Effector memory CD4-positive, alpha-beta T cell (primary cell): ENCODE measurements around the gene MDFIC.

Experiments
- DNase-seq, 3 donors: peaks; one replicate each; pipeline ENCODE4 v3.0.0-alpha.2; 2020
- H3K27ac ChIP-seq: 2 replicates; pipeline ENCODE4 v1.7.0; 2013; ENCODE audit warnings: mild to moderate bottlenecking, low read length, moderate library complexity; ENCODE audit not compliant: insufficient read depth, poor library complexity, severe bottlenecking
- H3K27me3 ChIP-seq: replicated peaks from 2 replicates; pipeline ENCODE4 v1.7.0; 2013; ENCODE audit warnings: mild to moderate bottlenecking, low read length; ENCODE audit not compliant: insufficient read depth, control insufficient read depth, poor library complexity, severe bottlenecking
- H3K36me3 ChIP-seq: 2 replicates; pipeline ENCODE4 v1.7.0; 2013; ENCODE audit warnings: mild to moderate bottlenecking, low read length, moderate library complexity; ENCODE audit not compliant: control insufficient read depth, insufficient read depth
- H3K4me1 ChIP-seq: 2 replicates; pipeline ENCODE4 v1.7.0; 2013; ENCODE audit warnings: low read length, mild to moderate bottlenecking; ENCODE audit not compliant: control insufficient read depth, insufficient read depth, poor library complexity, severe bottlenecking
- H3K4me3 ChIP-seq: 2 replicates; pipeline ENCODE4 v1.7.0; 2013; ENCODE audit warnings: low read length, low read depth, mild to moderate bottlenecking; ENCODE audit not compliant: insufficient read depth, poor library complexity, severe bottlenecking
- H3K9me3 ChIP-seq: 2 replicates; pipeline ENCODE4 v1.7.0; 2013; ENCODE audit warnings: mild to moderate bottlenecking, low read length, moderate library complexity; ENCODE audit not compliant: control insufficient read depth

The MDFIC gene

DNA sequence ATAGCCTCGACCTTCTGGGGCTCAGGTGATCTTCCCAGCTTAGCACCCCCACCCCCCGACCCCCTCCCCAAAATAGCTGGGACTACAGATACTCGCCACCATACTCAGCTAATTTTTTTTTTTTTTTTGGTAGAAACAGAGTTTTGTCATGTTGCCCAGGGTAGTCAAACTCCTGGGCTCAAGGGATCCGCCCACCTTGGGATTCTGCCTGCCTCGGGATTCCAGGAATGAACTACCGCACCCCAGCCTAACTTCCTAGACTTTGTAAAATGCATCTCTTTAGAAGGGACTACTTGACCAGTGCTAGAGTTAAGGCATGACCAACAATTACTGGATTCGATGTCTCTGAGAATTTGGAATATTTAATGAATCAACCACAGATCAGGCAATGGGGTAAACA is 85.9 kb downstream of the MDFIC start:
- DNase-seq, result no peak
- Histone ChIP-seq H3K9me3 (no peaks in the 10 kb centered on the region), H3K27ac (peak overlapping the region; percentile 56), H3K4me1 (peaks cover 54% of the 10 kb centered on the region), H3K36me3 (no peaks in the 10 kb centered on the region), H3K27me3 (no peaks in the 10 kb centered on the region), H3K4me3 (no peak overlapping the region)

DNA sequence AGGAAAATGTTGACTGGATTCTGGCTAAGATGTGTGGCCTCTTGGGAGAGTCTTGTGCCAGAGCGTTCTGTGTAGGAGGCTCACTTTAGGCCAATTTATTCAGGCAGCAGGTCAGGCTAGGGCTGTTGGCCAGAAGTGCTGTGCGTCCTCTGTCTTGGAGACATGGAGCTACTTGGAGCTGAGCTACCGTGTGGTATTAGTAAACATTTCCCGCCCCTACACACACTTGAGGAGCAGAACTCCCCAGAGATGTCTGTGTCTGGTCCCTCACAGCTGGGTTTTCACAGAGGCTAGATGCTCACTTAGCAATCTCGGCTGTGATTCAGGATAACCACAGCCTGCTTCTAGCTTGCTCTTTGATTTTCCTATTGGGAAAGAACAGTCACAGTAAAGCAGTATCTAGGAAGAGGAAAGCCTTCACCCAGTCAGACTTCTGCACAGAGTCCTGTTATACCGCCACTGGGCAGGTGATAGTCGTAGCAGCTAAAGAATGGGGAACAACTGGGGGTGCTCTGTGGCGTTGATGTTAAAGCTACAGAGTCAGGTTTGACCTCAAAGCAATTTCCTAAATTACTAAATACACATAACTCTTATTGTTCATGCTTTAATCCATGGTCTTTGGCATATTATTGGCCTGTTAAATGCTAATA is 86.7 kb downstream of the MDFIC start:
- no peak for DNase-seq
- Histone ChIP-seq H3K9me3 (no peaks in the 10 kb centered on the region), H3K27ac (peak overlapping the region; percentile 56), H3K36me3 (no peaks in the 10 kb centered on the region), H3K4me3 (peak overlapping the region; percentile 35), H3K4me1 (peaks cover 54% of the 10 kb centered on the region), H3K27me3 (no peaks in the 10 kb centered on the region)

DNA sequence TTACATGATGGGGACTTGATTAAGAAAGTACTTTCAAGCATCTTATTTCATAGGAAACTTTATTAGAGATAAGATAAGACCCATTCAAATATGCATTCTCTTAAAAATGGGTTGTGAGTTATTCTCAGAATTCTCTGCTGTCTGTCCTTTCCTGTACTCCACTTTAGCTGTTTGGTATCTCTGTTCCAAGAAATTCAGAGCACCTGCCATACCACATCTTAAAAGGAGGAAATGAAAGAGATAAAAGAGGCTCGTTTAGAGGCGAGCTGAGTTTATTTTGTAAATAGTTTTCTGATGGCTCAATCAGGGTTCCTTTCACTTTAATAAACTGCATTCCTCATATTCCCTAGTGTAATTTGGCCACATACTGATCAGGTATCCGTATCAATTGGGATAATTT is 87.2 kb downstream of the MDFIC start:
- Histone ChIP-seq H3K27ac (peak overlapping the region; percentile 56), H3K4me3 (peak overlapping the region; percentile 35)
- DNase-seq, result no peak

GRCh38 chr7:115009736-115010440 is 88.0 kb downstream of the MDFIC start:
- no peaks in the 10 kb centered on the region for H3K9me3 ChIP-seq
- no peak for DNase-seq
- H3K4me1 ChIP-seq, result peaks cover 54% of the 10 kb centered on the region
- peak overlapping the region; percentile 56 for H3K27ac ChIP-seq
- no peaks in the 10 kb centered on the region for H3K36me3 ChIP-seq
- peak overlapping the region; percentile 35 for H3K4me3 ChIP-seq
- H3K27me3 ChIP-seq, result no peaks in the 10 kb centered on the region

More for the DNA sequence above, 87.2 kb downstream of the MDFIC start:
- H3K36me3 ChIP-seq, result no peaks in the 10 kb centered on the region
- H3K27me3 ChIP-seq, result no peaks in the 10 kb centered on the region
- no peaks in the 10 kb centered on the region for H3K9me3 ChIP-seq
- peaks cover 56% of the 10 kb centered on the region for H3K4me1 ChIP-seq

DNA sequence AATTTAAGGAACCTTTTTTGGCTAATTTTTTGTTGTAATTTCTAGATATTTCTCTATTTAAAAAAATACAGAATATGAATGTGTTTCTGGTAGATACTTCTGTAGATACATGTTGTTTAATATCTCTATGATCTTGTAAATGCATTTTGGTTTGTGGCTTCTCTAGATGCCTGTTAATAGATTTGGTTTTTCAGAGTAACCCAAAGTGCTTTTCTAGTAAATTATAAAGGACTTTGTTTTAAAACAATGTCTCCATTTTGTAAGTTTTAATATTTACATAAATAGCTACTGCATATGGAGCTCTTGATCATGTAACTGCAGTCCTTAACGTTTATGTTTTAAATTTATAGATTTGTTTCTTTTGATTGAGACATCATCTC is 88.5 kb downstream of the MDFIC start:
- Histone ChIP-seq H3K27me3 (no peaks in the 10 kb centered on the region), H3K4me3 (no peak overlapping the region), H3K9me3 (no peaks in the 10 kb centered on the region), H3K4me1 (peaks cover 59% of the 10 kb centered on the region), H3K36me3 (peaks cover under 1% of the 10 kb centered on the region), H3K27ac (peak overlapping the region; percentile 56)
- DNase-seq, result no peak

DNA sequence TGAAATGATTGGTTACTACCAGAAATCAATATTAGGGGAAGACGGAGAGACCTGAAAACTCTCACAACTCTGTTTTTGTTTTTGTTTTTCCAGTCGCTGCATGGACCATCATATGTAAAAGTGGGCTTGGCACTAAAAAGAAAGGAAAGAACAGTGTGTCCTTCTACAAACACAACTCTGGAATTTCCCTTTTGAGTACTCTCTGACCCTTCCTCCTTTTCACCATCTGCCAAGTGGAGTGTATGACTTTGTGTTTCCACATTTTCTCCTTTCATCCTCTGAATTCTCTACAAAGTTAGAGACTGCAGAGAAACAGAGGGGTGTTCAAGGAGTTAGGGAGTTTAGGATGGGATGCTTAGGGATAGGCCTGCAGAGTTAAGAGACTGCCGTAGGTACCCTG is 92.0 kb downstream of the MDFIC start:
- Histone ChIP-seq H3K36me3 (peaks cover 13% of the 10 kb centered on the region), H3K4me3 (no peak overlapping the region), H3K4me1 (peaks cover 36% of the 10 kb centered on the region), H3K27me3 (no peaks in the 10 kb centered on the region), H3K9me3 (no peaks in the 10 kb centered on the region), H3K27ac (no peak overlapping the region)
- DNase-seq, result no peak

- Histone ChIP-seq H3K27ac (no peak overlapping the region), H3K4me1 (peaks cover 32% of the 10 kb centered on the region), H3K36me3 (peaks cover 13% of the 10 kb centered on the region), H3K27me3 (no peaks in the 10 kb centered on the region), H3K4me3 (no peak overlapping the region), H3K9me3 (no peaks in the 10 kb centered on the region)
- DNase-seq, result no peak
Observed at GRCh38 chr7:115014794-115015193, 92.9 kb downstream of the MDFIC start.

GRCh38 chr7:115015619-115016018 is 93.7 kb downstream of the MDFIC start:
- peaks cover 13% of the 10 kb centered on the region for H3K36me3 ChIP-seq
- DNase-seq, result no peak
- H3K4me3 ChIP-seq, result no peak overlapping the region
- no peaks in the 10 kb centered on the region for H3K27me3 ChIP-seq
- no peak overlapping the region for H3K27ac ChIP-seq
- H3K9me3 ChIP-seq, result no peaks in the 10 kb centered on the region
- peaks cover 29% of the 10 kb centered on the region for H3K4me1 ChIP-seq

- H3K4me3 ChIP-seq, result no peak overlapping the region
- DNase-seq, result no peak
- peaks cover 15% of the 10 kb centered on the region for H3K4me1 ChIP-seq
- peaks cover 13% of the 10 kb centered on the region for H3K36me3 ChIP-seq
- no peaks in the 10 kb centered on the region for H3K27me3 ChIP-seq
- H3K9me3 ChIP-seq, result no peaks in the 10 kb centered on the region
- no peak overlapping the region for H3K27ac ChIP-seq
Observed at GRCh38 chr7:115019882-115020605, 98.2 kb downstream of the MDFIC start.

DNA sequence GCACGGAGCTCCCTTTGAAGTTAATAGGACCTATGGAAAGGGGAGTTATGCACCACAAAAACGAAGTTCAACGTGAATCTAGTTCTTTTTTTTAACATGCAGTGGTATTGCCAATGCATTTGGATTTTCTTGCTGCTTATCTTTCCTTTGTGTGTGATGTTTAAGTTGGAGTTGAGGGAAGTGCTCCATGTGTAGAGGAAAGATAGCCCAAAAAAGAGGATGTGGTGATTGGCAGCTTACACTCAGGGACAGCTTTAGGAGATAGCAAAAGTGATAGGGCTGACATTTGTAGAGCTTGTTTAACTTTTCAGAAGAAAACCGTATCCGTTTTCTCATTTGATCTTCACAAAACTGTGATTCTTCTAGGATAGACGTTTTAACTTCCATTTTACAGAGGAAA is 101.3 kb downstream of the MDFIC start:
- Histone ChIP-seq H3K27me3 (no peaks in the 10 kb centered on the region), H3K4me1 (peaks cover 3% of the 10 kb centered on the region), H3K27ac (no peak overlapping the region), H3K9me3 (no peaks in the 10 kb centered on the region), H3K4me3 (no peak overlapping the region), H3K36me3 (no peaks in the 10 kb centered on the region)
- DNase-seq, result no peak
